ENCODE data around the gene ASB6.

The ASB6 gene

GRCh38 chr9:129624168-129624759 lies 17.7 kb downstream of the ASB6 start:
- no peak overlapping the region for H3K4me3 ChIP-seq (ENCODE audit: low read depth, low read length)
- H3K79me2 ChIP-seq, result peaks cover 8% of the 10 kb centered on the region
- no peaks in the 10 kb centered on the region for H3K36me3 ChIP-seq (ENCODE audit: control insufficient read depth, insufficient read depth, low read length)
- no peaks in the 10 kb centered on the region for H3K9me3 ChIP-seq (ENCODE audit: control insufficient read depth, low read length)
- TF ChIP-seq, protein P1, sequence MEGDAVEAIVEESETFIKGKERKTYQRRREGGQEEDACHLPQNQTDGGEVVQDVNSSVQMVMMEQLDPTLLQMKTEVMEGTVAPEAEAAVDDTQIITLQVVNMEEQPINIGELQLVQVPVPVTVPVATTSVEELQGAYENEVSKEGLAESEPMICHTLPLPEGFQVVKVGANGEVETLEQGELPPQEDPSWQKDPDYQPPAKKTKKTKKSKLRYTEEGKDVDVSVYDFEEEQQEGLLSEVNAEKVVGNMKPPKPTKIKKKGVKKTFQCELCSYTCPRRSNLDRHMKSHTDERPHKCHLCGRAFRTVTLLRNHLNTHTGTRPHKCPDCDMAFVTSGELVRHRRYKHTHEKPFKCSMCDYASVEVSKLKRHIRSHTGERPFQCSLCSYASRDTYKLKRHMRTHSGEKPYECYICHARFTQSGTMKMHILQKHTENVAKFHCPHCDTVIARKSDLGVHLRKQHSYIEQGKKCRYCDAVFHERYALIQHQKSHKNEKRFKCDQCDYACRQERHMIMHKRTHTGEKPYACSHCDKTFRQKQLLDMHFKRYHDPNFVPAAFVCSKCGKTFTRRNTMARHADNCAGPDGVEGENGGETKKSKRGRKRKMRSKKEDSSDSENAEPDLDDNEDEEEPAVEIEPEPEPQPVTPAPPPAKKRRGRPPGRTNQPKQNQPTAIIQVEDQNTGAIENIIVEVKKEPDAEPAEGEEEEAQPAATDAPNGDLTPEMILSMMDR (IDR thresholded peaks at IDR 0.05), result peak; percentile 57
- H3K4me2 ChIP-seq (ENCODE audit: low read length), result no peak overlapping the region
- peaks cover 3% of the 10 kb centered on the region for H3K4me1 ChIP-seq
- no peaks in the 10 kb centered on the region for H3K27me3 ChIP-seq (ENCODE audit: control insufficient read depth, insufficient read depth, low read length)
- no peak overlapping the region for H3K9ac ChIP-seq
- no peak overlapping the region for H3K27ac ChIP-seq
- H2AFZ ChIP-seq, result no peak overlapping the region

DNA sequence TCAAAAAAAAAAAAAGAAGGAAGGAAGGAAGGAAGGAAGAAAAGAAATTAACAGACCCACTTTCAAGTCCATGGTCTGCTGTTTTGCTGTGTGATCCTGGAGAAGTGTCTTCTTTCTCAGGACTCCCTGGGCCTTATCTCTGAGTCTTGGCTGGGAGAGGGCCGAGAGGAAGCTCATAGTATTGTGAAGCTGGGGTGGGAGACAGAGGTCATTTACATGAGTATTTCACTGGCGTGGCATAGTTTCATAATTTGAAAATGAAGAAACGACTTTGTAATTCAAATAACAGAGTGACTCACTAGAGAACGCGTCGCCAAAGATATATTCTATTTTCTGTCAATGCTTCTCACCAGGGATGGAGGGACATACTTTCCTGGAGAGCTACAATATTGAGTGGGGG lies 18.6 kb downstream of the ASB6 start:
- Histone ChIP-seq H3K27ac (no peak overlapping the region), H2AFZ (no peak overlapping the region), H3K79me2 (peaks cover 8% of the 10 kb centered on the region), H3K9ac (no peak overlapping the region), H3K4me2 (ENCODE audit: low read length) (no peak overlapping the region), H3K9me3 (ENCODE audit: control insufficient read depth, low read length) (no peaks in the 10 kb centered on the region), H3K36me3 (ENCODE audit: control insufficient read depth, insufficient read depth, low read length) (no peaks in the 10 kb centered on the region), H3K27me3 (ENCODE audit: control insufficient read depth, insufficient read depth, low read length) (no peaks in the 10 kb centered on the region), H3K4me1 (peaks cover 3% of the 10 kb centered on the region), H3K4me3 (ENCODE audit: low read depth, low read length) (no peak overlapping the region)
- TF ChIP-seq, protein P1 (IDR thresholded peaks at IDR 0.05), result no peak

DNA sequence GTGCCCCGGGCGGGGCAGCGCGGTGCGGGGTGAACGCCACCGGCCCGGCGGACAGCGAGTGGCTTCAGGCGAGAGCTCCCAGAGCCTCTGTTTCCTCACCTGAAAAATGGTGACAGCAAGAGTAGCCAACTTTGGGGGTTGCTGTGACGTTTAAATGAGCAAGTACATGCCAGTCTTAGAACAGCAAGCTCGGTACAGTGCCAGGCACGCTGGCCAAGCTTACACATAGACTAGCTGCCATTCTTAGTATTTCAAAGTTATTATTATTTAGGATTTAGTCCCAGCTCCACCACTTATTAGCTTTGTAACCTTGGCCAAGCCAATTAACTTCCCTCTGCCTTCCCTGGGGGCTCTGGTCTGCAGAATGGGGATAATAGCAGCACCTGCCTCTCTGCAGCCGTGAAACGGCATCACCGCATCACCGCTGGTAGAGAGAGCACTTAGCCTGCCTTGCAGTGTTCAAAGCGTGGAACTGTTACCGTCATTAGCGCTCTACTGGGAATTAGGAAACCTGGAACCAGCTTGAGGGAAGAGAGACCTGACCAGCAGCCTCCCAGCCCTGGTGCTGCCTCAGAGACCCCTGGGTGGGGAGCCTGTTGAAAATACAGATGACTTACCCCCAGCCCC lies 21.2 kb downstream of the ASB6 start, which contains the start of gene C9orf50:
Gene C9orf50 (minus strand): TSS at position 433 of the 627 bp plus-strand sequence. CDS start 527 bp downstream, outside the sequence.
- peak within 1 kb of the TSS; percentile 84 for H2AFZ ChIP-seq
- H3K9me3 ChIP-seq (ENCODE audit: control insufficient read depth, low read length), result no peaks in the 10 kb centered on the region
- H3K36me3 ChIP-seq (ENCODE audit: control insufficient read depth, insufficient read depth, low read length), result no peaks in the 10 kb centered on the region
- H3K4me3 ChIP-seq (ENCODE audit: low read depth, low read length), result peak within 1 kb of the TSS; percentile 41
- H3K9ac ChIP-seq, result no peak within 1 kb of the TSS
- H3K27me3 ChIP-seq (ENCODE audit: control insufficient read depth, insufficient read depth, low read length), result no peaks in the 10 kb centered on the region
- no peaks in the 10 kb centered on the region for H3K79me2 ChIP-seq
- H3K4me1 ChIP-seq, result no peaks in the 10 kb centered on the region
- no peak within 1 kb of the TSS for H3K27ac ChIP-seq
- TF ChIP-seq, protein P1 (IDR thresholded peaks at IDR 0.05), result no peak
- peak within 1 kb of the TSS; percentile 86 for H3K4me2 ChIP-seq (ENCODE audit: low read length)

GRCh38 chr9:129619787-129620668 lies 21.9 kb downstream of the ASB6 start:
- Histone ChIP-seq H3K36me3 (ENCODE audit: control insufficient read depth, insufficient read depth, low read length) (no peaks in the 10 kb centered on the region), H2AFZ (peak overlapping the region; percentile 84), H3K9ac (no peak overlapping the region), H3K4me1 (no peaks in the 10 kb centered on the region), H3K79me2 (no peaks in the 10 kb centered on the region), H3K27ac (no peak overlapping the region), H3K4me2 (ENCODE audit: low read length) (peak overlapping the region; percentile 86), H3K9me3 (ENCODE audit: control insufficient read depth, low read length) (no peaks in the 10 kb centered on the region), H3K4me3 (ENCODE audit: low read depth, low read length) (peak overlapping the region; percentile 41), H3K27me3 (ENCODE audit: control insufficient read depth, insufficient read depth, low read length) (no peaks in the 10 kb centered on the region)
- TF ChIP-seq, protein P1 (IDR thresholded peaks at IDR 0.05), result no peak

Data from parathyroid adenoma (tissue), 2 donors.